Measurements from ENCODE around the gene SLC16A6.
"Not testable (repeated sequence)": the region's sequence is repeated elsewhere in the genome, so short reads cannot be mapped to it uniquely, and the experiment has no call there.

SLC16A6 gene

DNA sequence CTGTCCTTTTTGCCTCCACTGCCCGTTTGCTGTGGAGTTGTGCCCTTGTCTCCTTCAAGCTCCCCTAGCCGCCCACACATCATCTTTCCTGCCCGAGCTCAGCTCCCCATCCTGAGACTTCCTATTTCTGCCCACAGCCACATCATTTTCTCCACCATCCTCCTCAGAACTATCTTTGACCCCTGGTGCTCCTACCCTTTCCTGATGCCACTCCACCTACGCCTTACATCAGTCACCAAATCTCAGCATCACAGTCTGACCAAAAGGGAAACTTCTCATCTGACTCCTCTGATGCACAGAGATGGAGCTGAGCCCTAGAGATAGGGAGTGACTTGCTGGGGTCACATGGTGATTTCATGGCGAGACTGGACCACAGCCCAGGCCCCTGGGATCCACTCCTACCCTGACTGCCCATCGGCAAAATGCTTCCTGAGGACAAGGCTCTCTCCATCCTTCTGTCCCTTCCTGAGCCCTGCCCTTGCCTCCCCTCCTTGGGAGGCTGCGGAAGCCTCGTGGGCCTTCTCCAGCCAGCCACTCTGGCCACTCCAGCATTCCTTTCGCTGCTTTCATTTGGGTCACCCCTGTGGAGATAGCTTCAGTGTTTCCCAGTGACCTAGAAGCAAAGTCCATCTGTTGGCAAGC lies 62.8 kb downstream of the SLC16A6 start:
- in situ Hi-C loops (cut with MboI; ENCODE audit: low sequenced_read_pairs): not testable (repeated sequence)

DNA sequence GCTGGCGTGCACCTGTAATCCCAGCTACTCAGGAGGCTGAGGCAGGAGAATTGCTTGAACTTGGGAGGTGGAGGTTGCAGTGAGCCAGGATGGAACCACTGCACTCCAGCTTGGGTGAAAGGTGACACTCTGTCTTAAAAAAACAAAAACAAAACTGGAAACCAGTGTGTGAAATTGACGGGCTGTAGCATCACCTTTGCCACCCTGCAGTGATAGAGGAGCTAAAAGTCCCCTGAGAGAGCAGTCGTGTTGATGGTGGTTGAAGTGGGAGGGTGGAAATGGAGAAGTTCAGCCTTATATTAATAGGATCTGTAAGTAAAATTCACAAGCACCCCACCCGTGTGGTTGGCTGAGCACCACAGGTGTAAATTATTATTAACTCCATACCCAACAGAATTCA lies 65.9 kb downstream of the SLC16A6 start:
- in situ Hi-C loops (cut with MboI; ENCODE audit: low sequenced_read_pairs): not testable (repeated sequence)

DNA sequence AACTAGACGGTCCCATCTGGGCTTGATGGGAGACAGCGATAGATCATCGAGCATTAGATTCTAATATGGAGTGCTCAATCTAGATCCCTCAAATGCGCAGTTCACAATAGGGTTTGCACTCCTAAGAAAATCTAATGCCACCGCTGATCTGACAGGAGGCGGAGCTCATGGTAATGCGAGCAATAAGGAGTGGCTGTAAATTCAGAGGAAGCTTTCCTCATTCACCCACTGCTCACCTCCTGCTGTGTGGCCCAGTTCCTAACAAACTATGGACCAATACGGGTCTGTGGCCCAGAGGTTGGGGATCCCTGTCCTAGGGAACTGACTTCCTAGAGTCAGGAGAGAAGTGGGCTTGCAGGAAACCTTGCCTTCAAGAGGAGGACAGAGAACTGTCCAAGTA lies 68.3 kb downstream of the SLC16A6 start:
- in situ Hi-C loops (cut with MboI; ENCODE audit: low sequenced_read_pairs): no loop called here

DNA sequence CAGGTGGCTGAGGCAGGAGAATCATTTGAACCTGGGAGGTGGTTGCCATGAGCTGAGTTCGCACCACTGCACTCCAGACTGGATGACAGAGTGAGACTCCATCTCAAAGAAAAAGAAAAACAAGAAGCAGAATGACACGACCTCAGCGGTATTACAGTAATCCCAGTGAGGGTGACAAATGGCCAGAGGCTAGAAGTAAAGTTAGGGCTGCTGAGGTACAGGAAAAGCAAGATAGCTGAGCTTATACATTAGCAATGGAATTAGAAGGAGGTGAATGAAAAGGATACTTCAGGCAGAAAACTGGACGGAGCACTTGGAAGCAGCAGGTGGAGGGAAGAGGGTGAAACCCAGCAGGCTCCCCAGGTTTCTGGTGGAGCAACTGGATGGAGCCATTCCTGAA lies 69.1 kb downstream of the SLC16A6 start:
- in situ Hi-C loops (cut with MboI; ENCODE audit: low sequenced_read_pairs): no loop called here

DNA sequence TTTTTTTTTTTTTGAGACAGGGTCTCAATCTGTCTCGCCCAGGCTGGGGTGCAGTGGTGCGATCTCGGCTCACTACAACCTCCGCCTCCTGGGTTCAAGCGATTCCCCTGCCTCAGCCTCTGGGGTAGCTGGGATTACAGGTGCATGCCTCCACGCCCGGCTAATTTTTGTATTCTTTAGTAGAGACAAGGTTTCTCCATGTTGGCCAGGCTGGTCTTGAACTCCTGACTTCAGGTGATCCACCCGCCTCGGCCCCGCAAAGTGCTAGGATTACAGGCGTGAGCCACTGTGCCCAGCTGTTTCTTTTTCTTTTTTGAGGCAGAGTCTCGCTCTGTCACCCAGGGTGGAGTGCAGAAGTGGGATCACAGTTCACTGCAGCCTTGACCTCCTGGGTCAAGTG lies 70.1 kb downstream of the SLC16A6 start:
- in situ Hi-C loops (cut with MboI; ENCODE audit: low sequenced_read_pairs): not testable (repeated sequence)

DNA sequence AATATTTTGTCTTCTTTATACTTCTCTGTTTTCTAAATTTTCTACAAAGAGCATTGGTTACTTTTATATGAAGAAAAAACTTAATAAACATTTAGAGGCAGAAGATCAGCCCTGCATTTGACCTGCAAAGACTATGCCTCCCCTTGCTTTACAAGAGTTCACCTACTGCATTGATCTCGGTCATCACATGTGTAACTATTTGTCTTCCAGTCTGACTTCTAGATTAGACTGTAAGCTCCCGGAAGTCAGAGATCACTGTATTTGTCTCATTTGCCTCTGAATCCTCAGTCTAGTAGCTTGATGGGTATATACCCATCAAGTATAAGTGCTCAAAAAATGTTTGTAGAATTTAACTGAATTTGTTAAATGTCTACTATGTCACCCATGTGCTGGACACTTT lies 70.7 kb downstream of the SLC16A6 start:
- in situ Hi-C loops (cut with MboI; ENCODE audit: low sequenced_read_pairs): not testable (repeated sequence)

DNA sequence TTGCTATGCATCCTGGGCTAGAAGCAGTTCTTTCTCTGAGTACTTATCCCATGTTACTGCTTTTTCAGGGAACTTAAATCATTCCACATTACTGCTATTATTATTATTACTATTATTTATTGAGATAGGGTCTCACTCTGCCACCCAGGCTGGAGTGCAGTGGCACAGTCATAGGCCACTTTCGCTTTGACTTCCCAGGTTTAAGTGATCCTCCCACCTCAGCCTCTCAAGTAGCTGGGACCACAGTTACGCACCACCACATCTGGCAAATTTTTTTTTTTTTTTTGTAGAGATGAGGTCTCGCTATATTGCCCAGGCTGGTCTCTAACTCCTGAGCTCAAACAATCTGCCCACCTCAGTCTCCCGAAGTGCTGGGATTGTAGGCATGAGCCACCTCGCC lies 71.5 kb downstream of the SLC16A6 start:
- in situ Hi-C loops (cut with MboI; ENCODE audit: low sequenced_read_pairs): not testable (repeated sequence)

Data from HL-60/S4 treated with phorbol 12-myristate 13-acetate at 8.2 ng/mL for 4 days and 3 days (cell line).